Endothelial cell of umbilical vein (primary cell): ENCODE results near the gene TIMD4. TPM values are rescaled to one million over a fixed set of nuclear protein-coding genes. Genes with fewer than 3 reads are reported as not detected.

Experiments
- BruUV-seq: library from RNA; stranded (reverse); fragments of 400-500 nt; replicated peaks from 2 replicates; lab custom pipeline; 2021; lab: Mats Ljungman, UMichigan
- CTCF ChIA-PET: fragments of 300-600, 350-600 bp; sonication (Branson Sonifier 250); formaldehyde crosslinking; loops from one replicate; lab custom pipeline; 2021; ENCODE audit warnings: antibody characterized with exemption, inconsistent platforms; lab: Charles Lee
- POLR2A ChIA-PET: fragments of 300-600, 350-600 bp; sonication (Branson Sonifier 250); formaldehyde crosslinking; loops from one replicate; lab custom pipeline; 2021; ENCODE audit warnings: antibody characterized with exemption, inconsistent platforms; lab: Charles Lee
- DNase-seq: peaks from one replicate; pipeline ENCODE4 v3.0.0-alpha.2; 2011; ENCODE audit warnings: low read depth, low spot score
- FAIRE-seq: peaks from 2 replicates; lab custom pipeline; 2011; peaks lifted over from hg19 to GRCh38; lab: Jason Lieb, UNC
- H2AFZ ChIP-seq: 2 replicates; pipeline ENCODE4 v1.6.0; 2012; ENCODE audit warnings: low read depth, low read length, control low read depth, inconsistent platforms
- H3K27ac ChIP-seq: 2 replicates; pipeline ENCODE4 v1.5.1; 2011; ENCODE audit warnings: low read depth, mild to moderate bottlenecking, control low read depth, low read length, moderate library complexity; ENCODE audit not compliant: insufficient read depth
- H3K27me3 ChIP-seq, 2 experiments: 2 replicates each; pipeline versions ENCODE4 v1.6.0 to v1.6.1; 2011; ENCODE audit warnings: low read length in 2 of 2, mixed read lengths in 1 of 2; ENCODE audit not compliant: control insufficient read depth in 2 of 2, insufficient read depth in 2 of 2
- H3K36me3 ChIP-seq, 2 experiments: 2 replicates in 1 of 2; 3 replicates in 1 of 2; pipeline ENCODE4 v1.5.1; 2011; ENCODE audit warnings: low read length in 2 of 2, mild to moderate bottlenecking in 1 of 2, moderate library complexity in 1 of 2; ENCODE audit not compliant: control insufficient read depth in 2 of 2, insufficient read depth in 2 of 2; ENCODE audit errors: extremely low read depth in 1 of 2
- H3K4me1 ChIP-seq: 3 replicates; pipeline ENCODE4 v1.5.1; 2011; ENCODE audit warnings: mild to moderate bottlenecking, low read length; ENCODE audit not compliant: control insufficient read depth, insufficient read depth; ENCODE audit errors: extremely low read depth
- H3K4me2 ChIP-seq: 2 replicates; pipeline ENCODE4 v1.6.1; 2011; ENCODE audit warnings: low read length, control low read depth, mixed read lengths; ENCODE audit not compliant: insufficient read depth
- H3K4me3 ChIP-seq, 3 experiments: fragments of 200-600 bp in 1 of 3; sonication (generic), shearing (Covaris generic) in 1 of 3; replicated peaks in 1 of 3; 2 replicates each; pipeline ENCODE4 v1.5.1; 2011 to 2016; ENCODE audit warnings: control low read depth in 3 of 3, low read length in 3 of 3, mild to moderate bottlenecking in 2 of 3, inconsistent platforms in 1 of 3, low read depth in 1 of 3, moderate library complexity in 1 of 3; ENCODE audit not compliant: insufficient read depth in 1 of 3
- H3K79me2 ChIP-seq: 2 replicates; pipeline ENCODE4 v1.6.0; 2012; ENCODE audit warnings: low read length, inconsistent platforms; ENCODE audit not compliant: control insufficient read depth, insufficient read depth
- H3K9ac ChIP-seq: replicated peaks from 2 replicates; pipeline ENCODE3; 2011; ENCODE audit warnings: low read length, control low read depth; ENCODE audit not compliant: insufficient read depth; ENCODE audit errors: extremely low read depth
- H3K9me1 ChIP-seq: replicated peaks from 3 replicates; pipeline ENCODE4 v1.6.0; 2011; ENCODE audit warnings: mild to moderate bottlenecking, low read length; ENCODE audit not compliant: control insufficient read depth, insufficient read depth; ENCODE audit errors: extremely low read depth
- H3K9me3 ChIP-seq: replicated peaks from 2 replicates; pipeline ENCODE4 v1.5.1; 2012; ENCODE audit warnings: low read length, inconsistent platforms; ENCODE audit not compliant: control insufficient read depth, insufficient read depth
- H4K20me1 ChIP-seq: replicated peaks from 2 replicates; pipeline ENCODE3; 2011; ENCODE audit warnings: mild to moderate bottlenecking, low read length; ENCODE audit not compliant: control insufficient read depth, insufficient read depth; ENCODE audit errors: extremely low read depth
- CTCF ChIP-seq, 2 donors: IDR thresholded peaks; 1 replicate in 1 of 2; 2 replicates in 1 of 2; pipeline ENCODE4 v1.5.1; 2011; ENCODE audit warnings: low read length in 2 of 2, mild to moderate bottlenecking in 2 of 2, moderate library complexity in 2 of 2, control low read depth in 1 of 2, inconsistent platforms in 1 of 2, low read depth in 1 of 2; ENCODE audit not compliant: insufficient read depth in 1 of 2; ENCODE audit errors: extremely low read depth in 1 of 2
- EZH2 ChIP-seq: IDR thresholded peaks from 2 replicates; pipeline ENCODE4 v1.6.1; 2012; ENCODE audit warnings: borderline replicate concordance, low read depth, mild to moderate bottlenecking, moderate library complexity, low read length, inconsistent platforms; ENCODE audit not compliant: severe bottlenecking
- FOS ChIP-seq: IDR thresholded peaks from 2 replicates; pipeline ENCODE4 v1.6.1; 2011; ENCODE audit warnings: mild to moderate bottlenecking, low read length, moderate library complexity, borderline replicate concordance; ENCODE audit not compliant: insufficient read depth
- GATA2 ChIP-seq: IDR thresholded peaks from 2 replicates; pipeline ENCODE4 v1.7.0; 2011; ENCODE audit warnings: low read depth, mild to moderate bottlenecking, moderate library complexity, mixed read lengths, low read length; ENCODE audit not compliant: insufficient read length, insufficient read depth
- JUN ChIP-seq: IDR thresholded peaks from 2 replicates; pipeline ENCODE4 v1.6.1; 2011; ENCODE audit warnings: borderline replicate concordance, low read depth; ENCODE audit not compliant: insufficient read length, insufficient read depth
- MYC ChIP-seq: IDR thresholded peaks from one replicate; pipeline ENCODE4 v1.6.1; 2011; ENCODE audit warnings: mild to moderate bottlenecking, low read depth, low read length
- POLR2A ChIP-seq: IDR thresholded peaks from 2 replicates; pipeline ENCODE4 v1.6.1; 2012; ENCODE audit warnings: low read depth, mild to moderate bottlenecking, control low read depth, low read length
- POLR2AphosphoS5 ChIP-seq: IDR thresholded peaks from 2 replicates; pipeline ENCODE4 v1.6.1; 2012; ENCODE audit warnings: low read depth, mild to moderate bottlenecking, control low read depth, low read length, moderate library complexity; ENCODE audit not compliant: insufficient read depth
- dilution Hi-C: fragments of 300-500 bp; cut with MboI; formaldehyde crosslinking; loops from one replicate; pipeline ENCODE4 v1.15.0; 2019; ENCODE audit warnings: low sequenced_read_pairs; ENCODE audit not compliant: extremely low pct_ligation_motif_present
- intact Hi-C: fragments of 100-400 bp; cut with micrococcal nuclease; formaldehyde crosslinking; loops from one replicate; pipeline ENCODE4 v1.10.0; 2022
- polyA plus RNA-seq, 4 experiments: library from polyadenylated mRNA; depleted of rRNA in 3 of 4; stranded (reverse) in 3 of 4; unstranded in 1 of 4; fragments of >200 nt; gene quantifications; 2 replicates each; pipeline versions ENCODE4 v1.2.1 to v1.2.3, GENCODE V29; 2011 to 2012; ENCODE audit warnings: missing spikeins in 1 of 4
- total RNA-seq: library from RNA; stranded (reverse); gene quantifications from 2 replicates; pipeline ENCODE4 v1.2.3, GENCODE V29; 2021
- TF ChIP-seq, protein P1 (sequence below): IDR thresholded peaks from 2 replicates; pipeline ENCODE4 v1.6.1; 2011; ENCODE audit not compliant: insufficient read depth, insufficient read length

Gene TIMD4
- total and polyA plus RNA-seq, 2 donors (not counting 3 experiments of a cell fraction or from before 2014, with no cell fraction given), result not detected

DNA sequence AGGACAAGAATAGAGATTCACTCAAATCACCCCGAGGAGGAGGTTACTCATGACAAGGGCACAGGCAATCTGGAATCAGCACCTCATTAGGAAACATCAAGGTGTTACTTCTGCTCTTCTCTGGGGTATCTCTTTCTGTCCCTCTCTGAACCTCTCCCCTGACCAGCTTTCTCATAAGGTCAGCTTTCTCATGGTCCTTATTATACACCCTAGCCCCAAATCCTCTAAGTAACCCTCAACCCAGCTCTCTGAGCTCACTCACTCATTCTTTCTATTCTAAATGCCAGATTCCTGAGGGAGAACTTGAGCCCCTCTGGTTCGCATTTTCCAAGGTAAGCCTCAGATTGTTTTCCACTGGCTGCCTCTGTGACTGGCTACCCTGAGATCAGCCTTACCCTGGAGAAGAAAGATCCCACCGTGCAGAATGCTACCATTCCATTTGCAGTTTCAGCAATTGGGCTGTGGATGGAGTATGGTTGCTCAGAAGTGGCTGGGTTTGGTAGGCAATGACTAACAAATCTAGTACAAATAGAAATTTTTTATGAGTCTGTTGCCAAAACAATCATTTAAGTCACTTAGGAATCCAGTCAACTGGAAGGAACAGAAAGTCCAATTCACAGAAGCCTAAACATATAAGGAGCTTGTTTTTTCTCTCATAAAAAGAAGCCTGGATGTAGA is 9.0 kb upstream of the TIMD4 start:
- no peaks in the 10 kb centered on the region for H3K27me3 ChIP-seq
- no peak overlapping the region for H3K4me2 ChIP-seq
- no TSS peak for BruUV-seq
- no peak overlapping the region for H2AFZ ChIP-seq
- ChIA-PET CTCF (no interaction called here), POLR2A (no interaction called here)
- no peaks in the 10 kb centered on the region for H3K36me3 ChIP-seq
- no peak for TF ChIP-seq CTCF (IDR thresholded peaks at IDR 0.05; ENCODE audit: extremely low read depth in 1 of 2, insufficient read depth in 1 of 2, low read depth in 1 of 2, low read length in 2 of 2)
- TF ChIP-seq MYC, result no peak
- TF ChIP-seq FOS, result no peak
- no peak for TF ChIP-seq EZH2
- no peak for TF ChIP-seq POLR2AphosphoS5
- TF ChIP-seq POLR2A, result no peak
- TF ChIP-seq, protein P1, sequence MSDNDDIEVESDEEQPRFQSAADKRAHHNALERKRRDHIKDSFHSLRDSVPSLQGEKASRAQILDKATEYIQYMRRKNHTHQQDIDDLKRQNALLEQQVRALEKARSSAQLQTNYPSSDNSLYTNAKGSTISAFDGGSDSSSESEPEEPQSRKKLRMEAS, result no peak
- no peak for TF ChIP-seq JUN
- TF ChIP-seq GATA2, result no peak
- dilution Hi-C loops (no loop called here), intact Hi-C loops (no loop called here)
- no peak overlapping the region for H3K9ac ChIP-seq
- no peak for FAIRE-seq
- H3K4me1 ChIP-seq, result no peaks in the 10 kb centered on the region
- no peak overlapping the region for H3K27ac ChIP-seq
- no peaks in the 10 kb centered on the region for H4K20me1 ChIP-seq
- peaks cover 2% of the 10 kb centered on the region for H3K9me3 ChIP-seq
- H3K79me2 ChIP-seq, result no peaks in the 10 kb centered on the region
- H3K4me3 ChIP-seq, result no peak overlapping the region
- no peaks in the 10 kb centered on the region for H3K9me1 ChIP-seq
- DNase-seq, result no peak
